Measurements from ENCODE around the gene BTN1A1. TPM values are rescaled to one million over a fixed set of nuclear protein-coding genes. Genes with fewer than 3 reads are reported as not detected.

BTN1A1 gene
- polyA plus RNA-seq, 1 experiment: 0.04 TPM

DNA sequence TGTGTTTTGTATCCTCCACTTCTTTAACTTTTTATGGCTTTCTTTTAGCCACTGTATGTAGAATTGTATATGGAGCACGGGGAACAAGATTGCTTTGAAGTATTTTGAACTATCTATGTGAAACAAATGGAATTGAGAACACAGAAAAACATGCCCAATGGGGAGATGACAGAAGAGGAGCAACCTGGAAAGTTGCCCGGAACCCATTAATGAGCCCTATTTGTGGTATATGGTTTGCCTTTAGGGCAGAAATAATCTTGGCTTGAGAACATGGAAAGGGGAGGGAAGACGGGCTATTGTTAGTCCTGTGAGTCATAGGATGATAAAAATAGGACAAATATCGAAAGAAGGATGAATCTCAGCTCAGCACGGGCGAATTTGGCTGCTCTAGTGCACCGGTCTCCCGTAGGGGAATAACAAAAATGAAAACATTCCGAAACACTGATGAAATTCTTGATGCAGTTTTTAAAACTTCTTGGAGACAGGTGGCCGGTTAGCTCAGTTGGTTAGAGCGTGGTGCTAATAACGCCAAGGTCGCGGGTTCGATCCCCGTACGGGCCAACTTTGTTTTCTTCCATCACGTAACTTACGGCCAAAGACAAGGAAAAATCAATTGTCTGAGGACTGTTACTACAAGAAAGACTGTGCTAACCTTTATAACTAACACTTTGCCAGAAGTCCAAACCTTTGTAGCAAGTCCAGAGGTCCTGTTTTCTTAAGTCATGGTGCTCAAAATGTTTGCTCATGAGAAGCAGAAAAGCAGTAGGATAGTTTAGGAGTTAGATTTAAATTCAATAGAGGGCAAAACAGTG lies 53.7 kb downstream of the BTN1A1 start:
- DNase-seq (ENCODE audit: low read depth, low spot score): peak; percentile 81
- POLR2A ChIA-PET: interaction anchor here (0.8 to 2.2 kb wide), 3 partner anchors 16 to 593 kb away, joined by 3 to 8 read pairs (median 3); partner anchors contain the start of gene HMGN4
- peak overlapping the region; percentile 62 for H3K4me3 ChIP-seq (ENCODE audit: low read depth, low read length)
- H3K27me3 ChIP-seq (ENCODE audit: control insufficient read depth, insufficient read depth, low read length): no peaks in the 10 kb centered on the region
- CTCF ChIA-PET: interaction anchor here (0.6 to 2.6 kb wide), 5 partner anchors 18 to 215 kb away, joined by 3 to 11 read pairs (median 3); no protein-coding TSS in a partner anchor
- H3K27ac ChIP-seq (ENCODE audit: low read depth, low read length): peak overlapping the region; percentile 62
- H3K9me3 ChIP-seq (ENCODE audit: control insufficient read depth, insufficient read depth, low read length): no peaks in the 10 kb centered on the region; the same call in 1 of the 2 replicates
- TF ChIP-seq, protein P1, sequence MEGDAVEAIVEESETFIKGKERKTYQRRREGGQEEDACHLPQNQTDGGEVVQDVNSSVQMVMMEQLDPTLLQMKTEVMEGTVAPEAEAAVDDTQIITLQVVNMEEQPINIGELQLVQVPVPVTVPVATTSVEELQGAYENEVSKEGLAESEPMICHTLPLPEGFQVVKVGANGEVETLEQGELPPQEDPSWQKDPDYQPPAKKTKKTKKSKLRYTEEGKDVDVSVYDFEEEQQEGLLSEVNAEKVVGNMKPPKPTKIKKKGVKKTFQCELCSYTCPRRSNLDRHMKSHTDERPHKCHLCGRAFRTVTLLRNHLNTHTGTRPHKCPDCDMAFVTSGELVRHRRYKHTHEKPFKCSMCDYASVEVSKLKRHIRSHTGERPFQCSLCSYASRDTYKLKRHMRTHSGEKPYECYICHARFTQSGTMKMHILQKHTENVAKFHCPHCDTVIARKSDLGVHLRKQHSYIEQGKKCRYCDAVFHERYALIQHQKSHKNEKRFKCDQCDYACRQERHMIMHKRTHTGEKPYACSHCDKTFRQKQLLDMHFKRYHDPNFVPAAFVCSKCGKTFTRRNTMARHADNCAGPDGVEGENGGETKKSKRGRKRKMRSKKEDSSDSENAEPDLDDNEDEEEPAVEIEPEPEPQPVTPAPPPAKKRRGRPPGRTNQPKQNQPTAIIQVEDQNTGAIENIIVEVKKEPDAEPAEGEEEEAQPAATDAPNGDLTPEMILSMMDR (IDR thresholded peaks at IDR 0.05; ENCODE audit: low read depth, low read length): no peak

DNA sequence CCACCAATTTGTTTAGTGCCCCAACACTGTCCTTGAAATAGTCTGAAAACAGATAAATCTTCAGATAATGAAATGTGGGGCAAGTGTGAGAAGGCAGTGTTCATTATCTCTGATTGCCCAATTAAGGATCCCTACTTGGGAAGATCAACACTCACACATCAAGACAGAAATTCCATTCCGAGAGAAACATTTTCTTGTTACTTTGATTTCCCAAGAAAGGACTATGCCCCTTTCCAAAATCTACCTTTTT lies 54.3 kb downstream of the BTN1A1 start:
- DNase-seq (ENCODE audit: low read depth, low spot score): no peak
- peak overlapping the region; percentile 62 for H3K4me3 ChIP-seq (ENCODE audit: low read depth, low read length)
- H3K9me3 ChIP-seq (ENCODE audit: control insufficient read depth, insufficient read depth, low read length): no peaks in the 10 kb centered on the region; the same call in 1 of the 2 replicates
- ChIA-PET POLR2A (interaction anchor here (1.0 to 2.2 kb wide), 2 partner anchors 16 to 282 kb away, joined by 3 to 8 read pairs; partner anchors contain the start of gene HMGN4), CTCF (interaction anchor here (0.6 to 2.6 kb wide), 6 partner anchors 17 to 216 kb away, joined by 3 to 11 read pairs (median 3); no protein-coding TSS in a partner anchor)
- H3K27me3 ChIP-seq (ENCODE audit: control insufficient read depth, insufficient read depth, low read length): no peaks in the 10 kb centered on the region
- H3K27ac ChIP-seq (ENCODE audit: low read depth, low read length): no peak overlapping the region
- TF ChIP-seq, protein P1 (IDR thresholded peaks at IDR 0.05; ENCODE audit: low read depth, low read length): no peak

DNA sequence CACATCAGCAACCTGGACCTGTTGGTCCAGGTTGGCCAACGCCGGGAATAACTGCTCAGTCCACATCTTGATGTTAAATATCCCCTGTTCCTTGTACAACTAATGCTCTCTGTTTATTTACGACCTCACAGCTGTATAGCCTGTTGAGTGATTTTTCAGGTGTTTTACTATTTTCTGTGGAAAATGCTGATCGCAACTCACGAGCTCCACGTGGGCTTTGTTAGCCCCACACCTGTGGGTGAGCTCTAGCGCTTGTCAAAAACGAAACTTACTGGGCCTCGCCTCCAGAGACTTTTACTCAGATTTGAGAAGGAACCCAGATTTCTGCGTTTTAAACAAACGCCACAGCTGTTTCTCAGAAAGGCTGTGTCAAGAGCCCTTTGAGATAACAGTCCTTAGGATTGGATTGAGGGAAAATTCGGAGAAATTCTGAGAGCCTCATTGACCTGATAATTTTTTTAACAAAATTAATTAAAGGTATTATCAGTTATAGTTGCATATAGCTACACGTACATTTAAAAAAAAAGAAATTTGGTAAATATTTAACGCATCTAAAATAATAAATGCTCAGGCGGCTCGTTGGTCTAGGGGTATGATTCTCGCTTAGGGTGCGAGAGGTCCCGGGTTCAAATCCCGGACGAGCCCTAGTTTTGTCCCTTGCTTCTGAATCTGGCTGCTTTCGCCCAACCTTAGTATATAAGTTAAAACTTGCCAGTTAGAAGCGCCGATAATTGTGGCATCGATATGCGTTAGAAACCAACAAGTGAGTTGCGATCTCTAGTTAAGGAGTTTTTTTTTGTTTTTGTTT lies 54.8 kb downstream of the BTN1A1 start:
- H3K9me3 ChIP-seq (ENCODE audit: control insufficient read depth, insufficient read depth, low read length): no peaks in the 10 kb centered on the region; the same call in 1 of the 2 replicates
- H3K27ac ChIP-seq (ENCODE audit: low read depth, low read length): no peak overlapping the region
- ChIA-PET POLR2A (no interaction called here), CTCF (interaction anchor here (0.6 to 2.6 kb wide), 7 partner anchors 17 to 535 kb away, joined by 3 to 11 read pairs (median 3); a partner anchor contains a TSS)
- no peaks in the 10 kb centered on the region for H3K27me3 ChIP-seq (ENCODE audit: control insufficient read depth, insufficient read depth, low read length)
- TF ChIP-seq, protein P1 (IDR thresholded peaks at IDR 0.05; ENCODE audit: low read depth, low read length): no peak
- H3K4me3 ChIP-seq (ENCODE audit: low read depth, low read length): peak overlapping the region; percentile 62
- DNase-seq (ENCODE audit: low read depth, low spot score): no peak

DNA sequence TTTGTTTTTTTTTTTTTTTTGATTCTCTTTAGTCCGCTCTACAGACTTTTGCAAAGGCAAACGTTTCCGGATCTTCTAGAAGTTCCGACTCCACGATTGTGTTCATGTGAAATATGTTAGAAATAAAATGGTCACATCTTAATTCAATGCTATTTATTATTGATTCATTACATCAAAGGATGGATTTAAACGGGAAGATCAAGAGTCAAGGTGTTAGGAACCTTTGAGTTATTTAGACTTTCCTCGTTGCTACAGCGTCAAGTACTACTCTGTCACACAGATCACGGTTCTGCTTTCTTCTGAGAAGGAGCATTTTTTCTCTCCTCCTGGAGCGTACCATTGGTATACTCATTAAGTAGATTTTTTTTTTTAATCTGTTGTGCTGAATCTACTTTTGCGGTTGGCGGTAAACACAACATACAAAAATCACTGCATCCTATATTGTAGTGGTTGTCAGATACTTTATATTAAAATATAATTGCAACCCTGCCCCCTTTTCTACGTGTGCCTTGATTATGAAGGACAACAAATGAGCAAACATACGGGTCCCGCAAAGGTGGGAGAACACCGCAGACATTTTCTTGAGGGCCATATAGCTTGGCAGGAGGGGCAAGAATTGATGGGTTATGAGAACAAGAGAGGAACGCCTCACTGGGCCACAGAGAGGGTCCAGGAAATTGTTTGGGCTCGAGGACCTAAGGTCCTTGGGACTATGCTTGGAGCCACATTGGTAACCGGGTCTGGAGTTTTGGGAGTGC lies 55.6 kb downstream of the BTN1A1 start:
- no peak overlapping the region for H3K27ac ChIP-seq (ENCODE audit: low read depth, low read length)
- POLR2A ChIA-PET: interaction anchor here (0.8 to 1.4 kb wide), 2 partner anchors 19 to 234 kb away, joined by 3 to 8 read pairs; no protein-coding TSS in a partner anchor
- peak overlapping the region; percentile 62 for H3K4me3 ChIP-seq (ENCODE audit: low read depth, low read length)
- H3K9me3 ChIP-seq (ENCODE audit: control insufficient read depth, insufficient read depth, low read length): no peaks in the 10 kb centered on the region; the same call in 1 of the 2 replicates
- no peak for DNase-seq (ENCODE audit: low read depth, low spot score)
- H3K27me3 ChIP-seq (ENCODE audit: control insufficient read depth, insufficient read depth, low read length): no peaks in the 10 kb centered on the region
- CTCF ChIA-PET: interaction anchor here (0.6 to 2.6 kb wide), 7 partner anchors 17 to 536 kb away, joined by 3 to 11 read pairs (median 5); a partner anchor contains a TSS
- TF ChIP-seq, protein P1 (IDR thresholded peaks at IDR 0.05; ENCODE audit: low read depth, low read length): no peak

Measured in AG04450 (cell line).